Common myeloid progenitor, CD34-positive (primary cell): Measurements from ENCODE around the gene TRIM73.
"Not testable (repeated sequence)": the region's sequence is repeated elsewhere in the genome, so short reads cannot be mapped to it uniquely, and the experiment has no call there.

Experiments used
- CTCF ChIA-PET: fragments of 350-600 bp; sonication (Branson Sonifier 250); formaldehyde crosslinking; loops from one replicate; lab custom pipeline; 2021; ENCODE audit warnings: antibody characterized with exemption; lab: Charles Lee
- POLR2A ChIA-PET: fragments of 350-600 bp; sonication (Branson Sonifier 250); formaldehyde crosslinking; loops from one replicate; lab custom pipeline; 2021; ENCODE audit warnings: antibody characterized with exemption; lab: Charles Lee
- DNase-seq, 3 donors: peaks; one replicate each; pipeline versions ENCODE4 v3.0.0 to v3.0.0-alpha.2; 2013
- H3K27ac ChIP-seq, 2 experiments: 1 replicate in 1 of 2; 2 replicates in 1 of 2; pipeline ENCODE4 v1.7.0; 2013; ENCODE audit warnings: inconsistent platforms in 2 of 2, low read length in 2 of 2, mild to moderate bottlenecking in 2 of 2, low read depth in 1 of 2, moderate library complexity in 1 of 2; ENCODE audit not compliant: severe bottlenecking in 2 of 2, insufficient read depth in 1 of 2, poor library complexity in 1 of 2
- H3K27me3 ChIP-seq, 5 experiments: replicated peaks in 2 of 5; 1 replicate in 3 of 5; 2 replicates in 2 of 5; pipeline versions ENCODE4 v1.6.1 to v1.7.0; 2013; ENCODE audit warnings: low read length in 4 of 5, mild to moderate bottlenecking in 2 of 5, moderate library complexity in 2 of 5, inconsistent platforms in 1 of 5; ENCODE audit not compliant: insufficient read depth in 5 of 5, control insufficient read depth in 4 of 5
- H3K36me3 ChIP-seq, 4 experiments: 1 replicate in 2 of 4; 2 replicates in 2 of 4; pipeline versions ENCODE4 v1.6.1 to v1.7.0; 2013; ENCODE audit warnings: low read length in 3 of 4, control low read depth in 1 of 4, mild to moderate bottlenecking in 1 of 4; ENCODE audit not compliant: control insufficient read depth in 4 of 4, insufficient read depth in 4 of 4
- H3K4me1 ChIP-seq, 4 experiments: 1 replicate in 3 of 4; 2 replicates in 1 of 4; pipeline versions ENCODE4 v1.6.1 to v1.7.1; 2013; ENCODE audit warnings: low read length in 3 of 4, mild to moderate bottlenecking in 3 of 4, control low read depth in 1 of 4, inconsistent platforms in 1 of 4, moderate library complexity in 1 of 4; ENCODE audit not compliant: control insufficient read depth in 4 of 4, insufficient read depth in 4 of 4; ENCODE audit errors: control extremely low read depth in 1 of 4
- H3K4me3 ChIP-seq, 7 experiments: 1 replicate in 4 of 7; 2 replicates in 3 of 7; pipeline versions ENCODE4 v1.5.1 to v1.7.0; 2013; ENCODE audit warnings: mild to moderate bottlenecking in 7 of 7, low read length in 6 of 7, moderate library complexity in 6 of 7, inconsistent platforms in 2 of 7, low read depth in 2 of 7, control low read depth in 1 of 7; ENCODE audit not compliant: insufficient read depth in 4 of 7, control insufficient read depth in 1 of 7; ENCODE audit errors: extremely low read depth in 1 of 7
- H3K9me3 ChIP-seq, 5 experiments: 1 replicate in 4 of 5; 2 replicates in 1 of 5; pipeline versions ENCODE4 v1.6.1 to v1.7.1; 2013; ENCODE audit warnings: low read length in 4 of 5, mild to moderate bottlenecking in 2 of 5, inconsistent platforms in 1 of 5, low read depth in 1 of 5, moderate library complexity in 1 of 5; ENCODE audit not compliant: control insufficient read depth in 4 of 5, insufficient read depth in 2 of 5; ENCODE audit errors: control extremely low read depth in 1 of 5
- WGBS: methylation state at CpG from one replicate; pipeline ENCODE4 v1.1.5; 2013; ENCODE audit not compliant: insufficient coverage; 5-methylcytosine and 5-hydroxymethylcytosine counted together

Gene TRIM73

GRCh38 chr7:75416787-75417186 lies 21.4 kb downstream of the TRIM73 start:
- H3K4me1 ChIP-seq, H3K4me3 ChIP-seq, H3K9me3 ChIP-seq, H3K27me3 ChIP-seq, DNase-seq, CTCF ChIA-PET, H3K27ac ChIP-seq, POLR2A ChIA-PET: not testable (repeated sequence)
- peaks cover 0 to 35% (median 5%) of the 10 kb centered on the region in 4 experiments for H3K36me3 ChIP-seq
- WGBS: no CpG with 5 or more reads among the region's 9 CpGs

- peaks cover 0 to 36% (median 5%) of the 10 kb centered on the region in 4 experiments for H3K36me3 ChIP-seq
- H3K9me3 ChIP-seq, POLR2A ChIA-PET, H3K4me3 ChIP-seq, H3K4me1 ChIP-seq, DNase-seq, H3K27me3 ChIP-seq, H3K27ac ChIP-seq, CTCF ChIA-PET: not testable (repeated sequence)
- no CpG with 5 or more reads among the region's 20 CpGs for WGBS
Observed at GRCh38 chr7:75418292-75418858, 22.9 kb downstream of the TRIM73 start.

GRCh38 chr7:75419210-75419609 lies 23.8 kb downstream of the TRIM73 start:
- H3K27me3 ChIP-seq, DNase-seq, POLR2A ChIA-PET, CTCF ChIA-PET, H3K27ac ChIP-seq, H3K4me3 ChIP-seq, H3K4me1 ChIP-seq, H3K9me3 ChIP-seq: not testable (repeated sequence)
- 100% methylated on average over 6 of the region's 13 CpGs for WGBS
- H3K36me3 ChIP-seq: peaks cover 0 to 40% (median 7%) of the 10 kb centered on the region in 4 experiments

GRCh38 chr7:75419693-75420092 lies 24.3 kb downstream of the TRIM73 start:
- H3K27me3 ChIP-seq, DNase-seq, H3K4me3 ChIP-seq, H3K27ac ChIP-seq, H3K9me3 ChIP-seq, POLR2A ChIA-PET, CTCF ChIA-PET, H3K4me1 ChIP-seq: not testable (repeated sequence)
- peaks cover 2 to 44% (median 10%) of the 10 kb centered on the region in 4 experiments for H3K36me3 ChIP-seq
- 93% methylated on average over 6 of the region's 13 CpGs for WGBS

- H3K27ac ChIP-seq, DNase-seq, POLR2A ChIA-PET, H3K9me3 ChIP-seq, H3K27me3 ChIP-seq, H3K4me1 ChIP-seq, CTCF ChIA-PET, H3K4me3 ChIP-seq: not testable (repeated sequence)
- WGBS: 93% methylated on average over 5 of the region's 13 CpGs
- H3K36me3 ChIP-seq: peaks cover 2 to 44% (median 10%) of the 10 kb centered on the region in 4 experiments
Observed at GRCh38 chr7:75420152-75420551, 24.7 kb downstream of the TRIM73 start.

GRCh38 chr7:75421798-75422710 lies 26.6 kb downstream of the TRIM73 start:
- H3K4me3 ChIP-seq, H3K27ac ChIP-seq, POLR2A ChIA-PET, CTCF ChIA-PET, DNase-seq, H3K9me3 ChIP-seq, H3K4me1 ChIP-seq, H3K27me3 ChIP-seq: not testable (repeated sequence)
- peaks cover 2 to 33% (median 10%) of the 10 kb centered on the region in 4 experiments for H3K36me3 ChIP-seq
- 98% methylated on average over 12 of the region's 50 CpGs for WGBS

GRCh38 chr7:75423481-75423880 lies 28.1 kb downstream of the TRIM73 start:
- H3K27me3 ChIP-seq, H3K4me1 ChIP-seq, H3K9me3 ChIP-seq, POLR2A ChIA-PET, H3K4me3 ChIP-seq, H3K27ac ChIP-seq, CTCF ChIA-PET, DNase-seq: not testable (repeated sequence)
- peaks cover 2 to 30% (median 12%) of the 10 kb centered on the region in 4 experiments for H3K36me3 ChIP-seq
- 100% methylated on average over 1 of the region's 15 CpGs for WGBS
